Panc1 (cell line): ENCODE measurements around the gene PNLIPRP2. TPM values are rescaled to one million over a fixed set of nuclear protein-coding genes. Genes with fewer than 3 reads are reported as not detected.

Experiments used
- ATAC-seq: fragments of 200-7000 bp; cut with Tn5 transposase; 2 replicates; pipeline ENCODE4 v1.9.1; 2020; ENCODE audit warnings: mild to moderate bottlenecking, moderate library complexity
- BruUV-seq: library from RNA; stranded (reverse); fragments of 400-500 nt; replicated peaks from 2 replicates; lab custom pipeline; 2021; lab: Mats Ljungman, UMichigan
- CTCF ChIA-PET: fragments of 300-600 bp; sonication (Branson Sonifier 250); formaldehyde crosslinking; loops from one replicate; lab custom pipeline; 2022; ENCODE audit warnings: antibody characterized with exemption; lab: Charles Lee
- POLR2A ChIA-PET: fragments of 300-600 bp; sonication (Branson Sonifier 250); formaldehyde crosslinking; loops from one replicate; lab custom pipeline; 2022; ENCODE audit warnings: antibody characterized with exemption; lab: Charles Lee
- DNase-seq: peaks from one replicate; pipeline ENCODE4 v3.0.0-alpha.2; 2010; ENCODE audit warnings: low read depth, low spot score
- H3K27ac ChIP-seq: 2 replicates; pipeline ENCODE4 v1.5.1; 2011; ENCODE audit warnings: mild to moderate bottlenecking, low read length, inconsistent platforms
- H3K27me3 ChIP-seq: fragments of 200-500 bp; sonication (Bioruptor generic); 2 replicates; pipeline ENCODE4 v1.6.0; 2014; ENCODE audit warnings: low read length, inconsistent platforms; ENCODE audit not compliant: control insufficient read depth, insufficient read depth
- H3K36me3 ChIP-seq: fragments of 200-500 bp; sonication (Bioruptor generic); 2 replicates; pipeline ENCODE4 v1.5.1; 2014; ENCODE audit warnings: inconsistent platforms, mild to moderate bottlenecking, low read length, moderate library complexity; ENCODE audit not compliant: control insufficient read depth, insufficient read depth
- H3K4me1 ChIP-seq: 2 replicates; pipeline ENCODE4 v1.5.1; 2011; ENCODE audit warnings: inconsistent platforms, mild to moderate bottlenecking, low read length, moderate library complexity; ENCODE audit not compliant: control insufficient read depth, insufficient read depth
- H3K4me3 ChIP-seq, 2 experiments: 2 replicates each; pipeline ENCODE4 v1.5.1; 2011 to 2012; ENCODE audit warnings: low read depth in 2 of 2, low read length in 2 of 2, mild to moderate bottlenecking in 2 of 2, inconsistent platforms in 1 of 2, moderate library complexity in 1 of 2
- H3K9me3 ChIP-seq: fragments of 200-500 bp; sonication (Bioruptor generic); 2 replicates; pipeline ENCODE4 v1.5.1; 2014; ENCODE audit warnings: low read depth, mild to moderate bottlenecking, inconsistent platforms, low read length, moderate library complexity; ENCODE audit not compliant: control insufficient read depth, insufficient read depth
- CTCF ChIP-seq: fragments of 450-650 bp; IDR thresholded peaks from 2 replicates; pipeline ENCODE4 v1.5.1; 2017; ENCODE audit warnings: mild to moderate bottlenecking
- POLR2AphosphoS5 ChIP-seq: IDR thresholded peaks from 2 replicates; pipeline ENCODE4 v1.6.1; 2012; ENCODE audit warnings: mild to moderate bottlenecking, low read depth, low read length, moderate library complexity
- REST ChIP-seq, 2 experiments: IDR thresholded peaks; 2 replicates each; pipeline ENCODE4 v1.6.1; 2011 to 2012; ENCODE audit warnings: low read depth in 2 of 2, control low read depth in 1 of 2, low read length in 1 of 2, mild to moderate bottlenecking in 1 of 2, moderate library complexity in 1 of 2; ENCODE audit not compliant: insufficient read depth in 1 of 2
- SIN3A ChIP-seq: IDR thresholded peaks from 2 replicates; pipeline ENCODE4 v1.6.1; 2012; ENCODE audit warnings: low read depth, mild to moderate bottlenecking, low read length, moderate library complexity, borderline replicate concordance; ENCODE audit not compliant: insufficient read depth
- TCF7L2 ChIP-seq: IDR thresholded peaks from 2 replicates; pipeline ENCODE4 v1.6.1; 2011; ENCODE audit warnings: mild to moderate bottlenecking, low read depth, low read length, inconsistent platforms
- in situ Hi-C: cut with HindIII; loops from 2 replicates; pipeline ENCODE4 v1.10.0; 2016; ENCODE audit warnings: low sequenced_read_pairs, low pct_unique_long_range_greater_than_20kb
- intact Hi-C: fragments of 100-400 bp; cut with micrococcal nuclease; formaldehyde crosslinking; loops from one replicate; pipeline ENCODE4 v1.10.0; 2022; ENCODE audit not compliant: unreplicated experiment
- total RNA-seq: library from RNA; stranded (reverse); gene quantifications from one replicate; pipeline ENCODE4 v1.2.1, GENCODE V29; 2021; ENCODE audit not compliant: unreplicated experiment

PNLIPRP2 gene
- total RNA-seq, 1 experiment from 2014 or later = 0.72 TPM

- POLR2A ChIA-PET = no interaction called here
- BruUV-seq = no TSS peak
Observed at GRCh38 chr10:116646502-116646901, 25.7 kb downstream of the PNLIPRP2 start.

GRCh38 chr10:116648903-116649302 is 28.1 kb downstream of the PNLIPRP2 start:
- no peak for ATAC-seq
- ChIA-PET POLR2A (no interaction called here), CTCF (no interaction called here)
- intact Hi-C loops (no loop called here), in situ Hi-C loops (no loop called here)
- no peak overlapping the region for H3K27ac ChIP-seq
- TF ChIP-seq SIN3A (no peak), POLR2AphosphoS5 (no peak), REST (IDR thresholded peaks at IDR 0.05; ENCODE audit: insufficient read depth in 1 of 2, low read depth in 2 of 2, low read length in 1 of 2) (no peak), TCF7L2 (no peak), CTCF (no peak)
- H3K36me3 ChIP-seq = no peaks in the 10 kb centered on the region
- no peaks in the 10 kb centered on the region for H3K9me3 ChIP-seq
- no peaks in the 10 kb centered on the region for H3K4me1 ChIP-seq
- no peak for DNase-seq
- no peak overlapping the region for H3K4me3 ChIP-seq
- BruUV-seq = no TSS peak
- H3K27me3 ChIP-seq = peaks cover 6% of the 10 kb centered on the region

More at GRCh38 chr10:116646502-116646901, 25.7 kb downstream of the PNLIPRP2 start:
- TF ChIP-seq TCF7L2 (no peak), CTCF (no peak), REST (IDR thresholded peaks at IDR 0.05; ENCODE audit: insufficient read depth in 1 of 2, low read depth in 2 of 2, low read length in 1 of 2) (no peak), POLR2AphosphoS5 (no peak), SIN3A (no peak)
- Histone ChIP-seq H3K4me1 (no peaks in the 10 kb centered on the region), H3K27ac (no peak overlapping the region), H3K4me3 (no peak overlapping the region), H3K36me3 (no peaks in the 10 kb centered on the region), H3K27me3 (peaks cover 7% of the 10 kb centered on the region), H3K9me3 (no peaks in the 10 kb centered on the region)
- CTCF ChIA-PET = no interaction called here
- intact Hi-C loops (no loop called here), in situ Hi-C loops (no loop called here)
- no peak for DNase-seq
- ATAC-seq = no peak
